Activated CD4-positive, CD25-positive, alpha-beta regulatory T cell treated with anti-CD3 and anti-CD28 coated beads, Interleukin-2, amount 50 U/mL, for 16 hours (primary cell): ENCODE results near the gene GLYATL1.
"Not testable (repeated sequence)": the region's sequence is repeated elsewhere in the genome, so short reads cannot be mapped to it uniquely, and the experiment has no call there.

ENCODE experiments used
- DNase-seq: peaks from one replicate; pipeline ENCODE4 v3.0.0-alpha.2; 2020; ENCODE audit warnings: low read depth, low spot score

GLYATL1 gene

DNA sequence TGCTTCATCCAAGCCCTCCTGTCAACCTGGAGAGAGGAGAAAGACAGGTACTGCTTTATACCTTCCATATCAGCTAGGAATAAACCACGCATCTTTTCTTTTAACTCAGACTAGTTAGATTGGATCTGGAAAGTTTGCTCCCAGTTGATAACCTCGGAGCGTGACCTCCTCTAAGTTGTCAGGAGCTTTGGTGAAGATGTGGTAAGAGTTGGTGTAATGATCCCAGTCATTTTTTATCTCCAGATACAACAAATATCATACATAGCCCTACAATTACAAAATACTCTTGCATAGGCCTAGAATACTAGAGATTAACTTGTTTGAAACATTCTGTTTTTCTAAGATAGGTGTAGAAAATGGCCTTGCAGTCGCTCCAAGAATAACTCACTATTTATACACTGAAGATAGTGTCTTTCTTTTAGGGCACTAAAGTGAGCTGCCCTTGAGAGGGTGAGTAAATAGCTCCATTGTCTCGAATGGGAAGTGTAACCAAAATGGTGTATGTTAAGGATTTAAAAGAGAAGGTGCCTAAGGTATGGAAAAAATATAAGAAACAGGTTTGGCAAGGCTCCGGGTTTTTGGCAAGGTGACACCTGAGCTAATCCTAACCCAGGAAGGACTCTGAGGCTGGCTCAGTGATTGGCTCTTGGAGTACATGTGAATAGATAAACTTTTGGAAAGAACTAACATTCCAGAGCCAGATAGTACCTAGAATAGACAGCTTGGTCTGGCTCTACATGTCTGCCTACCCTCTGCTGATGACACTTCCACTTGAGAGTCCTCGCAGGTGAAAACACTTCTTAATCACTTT is 59.4 kb downstream of the GLYATL1 start:
- no peak for DNase-seq

- DNase-seq: no peak
Measured at GRCh38 chr11:58999291-58999680, 60.0 kb downstream of the GLYATL1 start.

GRCh38 chr11:59000003-59000402 is 60.7 kb downstream of the GLYATL1 start:
- no peak for DNase-seq

DNA sequence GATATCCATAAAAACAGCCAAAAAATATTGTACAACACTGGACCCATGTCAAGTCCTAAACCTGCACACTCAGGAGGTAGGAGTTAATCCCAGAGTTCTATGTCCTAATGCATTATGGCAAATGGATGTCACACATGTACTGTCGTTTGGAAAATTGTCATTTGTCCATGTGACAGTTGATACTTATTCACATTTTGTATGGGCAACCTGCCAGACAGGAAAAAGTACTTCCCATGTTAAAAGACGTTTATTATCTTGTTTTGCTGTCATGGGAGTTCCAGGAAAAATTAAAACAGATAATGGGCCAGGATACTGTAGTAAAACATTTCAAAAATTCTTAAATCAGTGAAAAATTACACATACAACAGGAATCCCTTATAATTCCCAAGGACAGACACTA is 62.7 kb downstream of the GLYATL1 start:
- DNase-seq: not testable (repeated sequence)
